NB4 (cell line): ENCODE results near the gene MBD3L4.
"Not testable (repeated sequence)": the region's sequence is repeated elsewhere in the genome, so short reads cannot be mapped to it uniquely, and the experiment has no call there.

Experiments
- DNase-seq: peaks from one replicate; pipeline ENCODE4 v3.0.0; 2010; ENCODE audit warnings: low read depth
- H3K4me3 ChIP-seq: one replicate; pipeline ENCODE4 v1.5.1; 2011; ENCODE audit warnings: mild to moderate bottlenecking, low read depth, low read length, moderate library complexity
- MYC ChIP-seq: IDR thresholded peaks from 2 replicates; pipeline ENCODE4 v1.6.1; 2011; ENCODE audit warnings: low read depth, low read length
- POLR2A ChIP-seq: IDR thresholded peaks from 2 replicates; pipeline ENCODE4 v1.6.1; 2011; ENCODE audit warnings: mild to moderate bottlenecking; ENCODE audit not compliant: insufficient read length; ENCODE audit errors: extremely low read depth
- TF ChIP-seq, protein P1 (sequence below): IDR thresholded peaks from 2 replicates; pipeline ENCODE4 v1.6.1; 2011; ENCODE audit warnings: low read depth, low read length
- TF ChIP-seq, protein P2 (sequence below): IDR thresholded peaks from one replicate; pipeline ENCODE4 v1.5.1; 2012; ENCODE audit warnings: low read depth, low read length

MBD3L4 gene

DNA sequence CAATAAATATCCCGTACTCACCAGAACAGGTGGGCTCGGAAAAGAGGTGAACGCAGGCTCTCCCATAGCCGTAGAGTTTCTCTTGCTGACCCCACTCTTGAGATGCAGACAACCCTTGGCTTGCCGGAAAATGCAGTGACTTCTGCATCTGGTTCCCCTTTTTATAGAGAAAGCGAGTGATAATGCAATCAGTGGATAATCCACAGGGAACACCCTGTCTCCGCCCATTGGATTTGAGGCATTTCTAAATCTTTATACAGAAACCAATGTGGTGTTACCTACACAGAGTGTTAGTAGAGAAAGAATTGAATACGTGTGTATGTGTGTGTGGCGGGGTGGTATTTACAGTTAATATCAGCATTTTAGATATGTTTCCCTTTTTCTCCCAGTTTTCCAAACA lies at the start of gene MBD3L4:
MBD3L4 (minus strand) TSS at position 101 of the 400 bp plus-strand sequence; CDS start at position 66, 35 bp downstream.
- DNase-seq, H3K4me3 ChIP-seq: not testable (repeated sequence)

DNA sequence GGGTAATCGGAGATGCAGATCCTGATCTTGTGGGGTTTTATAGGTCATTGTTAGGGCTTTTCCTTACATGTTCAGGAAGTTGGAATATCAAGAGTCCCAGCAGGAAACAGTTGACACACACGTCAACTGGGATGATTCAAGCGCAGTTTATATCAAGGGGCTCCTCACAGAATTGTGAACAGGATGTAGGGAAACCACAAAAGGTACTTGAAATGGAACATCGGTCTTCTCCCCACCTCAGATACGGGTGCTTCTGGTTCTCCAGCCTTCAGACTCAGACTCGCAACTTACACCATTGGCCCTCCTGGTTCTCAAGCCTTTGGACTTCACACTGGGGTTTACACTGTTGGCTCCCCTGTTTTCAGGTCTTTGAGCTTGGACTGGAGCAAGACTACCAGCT lies 49.0 kb upstream of the MBD3L4 start:
- no peak overlapping the region for H3K4me3 ChIP-seq
- no peak for DNase-seq
- TF ChIP-seq POLR2A (no peak), MYC (no peak)
- TF ChIP-seq, protein P1, sequence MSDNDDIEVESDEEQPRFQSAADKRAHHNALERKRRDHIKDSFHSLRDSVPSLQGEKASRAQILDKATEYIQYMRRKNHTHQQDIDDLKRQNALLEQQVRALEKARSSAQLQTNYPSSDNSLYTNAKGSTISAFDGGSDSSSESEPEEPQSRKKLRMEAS, result no peak
- TF ChIP-seq, protein P2, sequence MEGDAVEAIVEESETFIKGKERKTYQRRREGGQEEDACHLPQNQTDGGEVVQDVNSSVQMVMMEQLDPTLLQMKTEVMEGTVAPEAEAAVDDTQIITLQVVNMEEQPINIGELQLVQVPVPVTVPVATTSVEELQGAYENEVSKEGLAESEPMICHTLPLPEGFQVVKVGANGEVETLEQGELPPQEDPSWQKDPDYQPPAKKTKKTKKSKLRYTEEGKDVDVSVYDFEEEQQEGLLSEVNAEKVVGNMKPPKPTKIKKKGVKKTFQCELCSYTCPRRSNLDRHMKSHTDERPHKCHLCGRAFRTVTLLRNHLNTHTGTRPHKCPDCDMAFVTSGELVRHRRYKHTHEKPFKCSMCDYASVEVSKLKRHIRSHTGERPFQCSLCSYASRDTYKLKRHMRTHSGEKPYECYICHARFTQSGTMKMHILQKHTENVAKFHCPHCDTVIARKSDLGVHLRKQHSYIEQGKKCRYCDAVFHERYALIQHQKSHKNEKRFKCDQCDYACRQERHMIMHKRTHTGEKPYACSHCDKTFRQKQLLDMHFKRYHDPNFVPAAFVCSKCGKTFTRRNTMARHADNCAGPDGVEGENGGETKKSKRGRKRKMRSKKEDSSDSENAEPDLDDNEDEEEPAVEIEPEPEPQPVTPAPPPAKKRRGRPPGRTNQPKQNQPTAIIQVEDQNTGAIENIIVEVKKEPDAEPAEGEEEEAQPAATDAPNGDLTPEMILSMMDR, result no peak

DNA sequence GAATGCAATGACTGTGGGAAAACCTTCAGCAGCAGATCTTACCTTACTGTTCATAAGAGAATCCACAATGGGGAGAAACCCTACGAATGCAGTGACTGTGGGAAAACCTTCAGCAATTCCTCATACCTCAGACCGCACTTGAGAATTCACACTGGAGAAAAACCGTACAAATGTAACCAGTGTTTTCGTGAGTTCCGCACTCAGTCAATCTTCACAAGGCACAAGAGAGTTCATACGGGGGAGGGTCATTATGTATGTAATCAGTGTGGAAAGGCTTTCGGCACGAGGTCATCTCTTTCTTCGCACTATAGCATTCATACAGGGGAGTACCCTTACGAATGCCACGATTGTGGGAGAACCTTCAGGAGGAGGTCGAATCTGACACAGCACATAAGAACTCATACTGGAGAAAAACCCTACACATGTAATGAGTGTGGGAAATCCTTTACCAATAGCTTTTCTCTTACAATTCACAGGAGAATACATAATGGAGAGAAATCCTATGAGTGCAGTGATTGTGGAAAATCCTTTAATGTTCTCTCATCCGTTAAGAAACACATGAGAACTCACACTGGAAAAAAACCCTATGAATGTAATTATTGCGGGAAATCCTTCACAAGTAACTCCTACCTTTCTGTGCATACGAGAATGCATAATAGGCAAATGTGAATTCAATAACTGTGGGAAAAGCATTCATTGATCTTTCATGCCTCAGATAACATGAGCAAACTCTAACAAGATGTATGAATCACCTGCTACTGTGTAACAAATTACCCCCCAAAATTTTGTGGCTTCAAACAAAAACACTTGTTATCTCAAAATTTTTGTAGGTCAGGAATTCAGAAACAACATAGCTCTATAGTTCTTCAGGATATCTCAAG lies 43.3 kb upstream of the MBD3L4 start:
- H3K4me3 ChIP-seq, result no peak overlapping the region
- DNase-seq, result peak; percentile 37
- TF ChIP-seq POLR2A, result no peak
- TF ChIP-seq MYC, result no peak
- TF ChIP-seq, protein P1, result no peak
- TF ChIP-seq, protein P2, result no peak

DNA sequence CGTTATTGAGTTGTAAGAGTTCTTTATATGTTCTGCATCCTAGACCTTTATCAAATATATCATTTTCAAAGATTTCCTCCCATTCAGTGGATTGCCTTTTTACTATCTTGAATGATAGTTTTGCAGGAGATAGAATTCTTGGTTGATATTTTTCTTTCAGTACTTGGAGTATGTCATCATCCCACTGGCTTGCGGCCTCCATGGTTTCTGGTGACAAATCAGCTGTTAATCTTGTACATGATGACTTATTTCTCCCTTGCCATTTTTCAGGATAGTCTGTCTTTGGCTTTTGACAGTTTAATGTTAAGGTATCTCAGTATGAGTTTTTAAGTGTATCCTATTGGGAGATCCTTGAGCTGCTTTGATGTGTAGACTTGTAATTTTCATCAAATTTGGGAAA lies 38.0 kb upstream of the MBD3L4 start:
- DNase-seq, result peak; percentile 9
- H3K4me3 ChIP-seq, result no peak overlapping the region
- TF ChIP-seq MYC, result no peak
- TF ChIP-seq, protein P1, result no peak
- TF ChIP-seq POLR2A, result no peak
- TF ChIP-seq, protein P2, result no peak

DNA sequence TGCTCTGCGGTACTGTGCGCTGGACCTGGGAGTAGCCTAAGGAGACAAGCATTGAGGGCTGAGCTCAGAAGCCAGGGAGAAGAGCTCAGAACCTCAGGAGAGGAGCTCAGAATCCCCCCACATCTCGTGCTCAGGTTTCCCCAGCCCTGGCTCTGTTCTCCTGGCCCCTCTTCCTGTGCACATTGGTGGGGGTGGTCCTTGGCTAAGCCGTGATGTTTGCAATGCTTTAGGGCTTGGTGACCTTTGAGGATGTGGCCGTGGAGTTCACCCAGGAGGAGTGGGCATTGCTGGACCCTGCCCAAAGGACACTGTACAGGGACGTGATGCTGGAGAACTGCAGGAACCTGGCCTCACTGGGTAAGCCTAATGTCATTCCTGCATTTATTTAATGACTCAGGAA lies 36.2 kb upstream of the MBD3L4 start:
- no peak overlapping the region for H3K4me3 ChIP-seq
- no peak for DNase-seq
- TF ChIP-seq MYC, result no peak
- no peak for TF ChIP-seq POLR2A
- TF ChIP-seq, protein P1, result no peak
- TF ChIP-seq, protein P2, result no peak

DNA sequence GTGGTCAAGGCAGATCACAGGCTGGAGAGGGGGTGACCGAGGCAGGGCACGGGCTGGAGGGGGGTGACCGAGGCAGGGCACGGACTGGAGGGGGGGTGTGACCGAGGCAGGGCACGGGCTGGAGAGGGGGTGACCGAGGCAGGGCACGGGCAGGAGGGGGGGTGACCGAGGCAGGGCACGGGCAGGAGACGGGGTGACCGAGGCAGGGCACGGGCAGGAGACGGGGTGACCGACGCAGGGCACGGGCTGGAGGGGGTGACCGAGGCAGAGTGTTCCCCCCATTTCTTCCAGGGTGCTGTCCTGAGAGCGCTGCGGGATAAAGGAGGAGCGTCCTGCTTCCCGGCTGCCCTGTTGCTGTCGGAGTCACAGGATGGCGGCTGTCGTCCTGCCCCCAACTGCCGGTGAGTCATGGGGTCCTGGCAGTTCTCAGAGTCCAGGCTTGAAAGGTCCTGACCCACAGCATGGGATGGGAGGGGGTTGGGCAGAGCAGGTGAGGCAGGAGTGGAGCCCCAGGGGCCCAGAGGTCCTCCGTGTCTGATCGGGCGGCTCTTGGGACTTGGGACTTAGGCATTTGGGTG lies 34.8 kb upstream of the MBD3L4 start:
- TF ChIP-seq, protein P2, result no peak
- TF ChIP-seq, protein P1, result no peak
- TF ChIP-seq POLR2A (no peak), MYC (no peak)
- DNase-seq, result no peak
- H3K4me3 ChIP-seq, result no peak overlapping the region
